Uterus (tissue), 2 donors: ENCODE data around the gene P2RX4.

Experiments
- POLR2A ChIP-seq, 2 donors: fragments of 450-650 bp; IDR thresholded peaks; one replicate each; pipeline ENCODE4 v1.6.1; 2016; ENCODE audit warnings: antibody characterized with exemption in 2 of 2, mild to moderate bottlenecking in 1 of 2, moderate library complexity in 1 of 2
- TF ChIP-seq, protein P1 (sequence below), 4 experiments: fragments of 200-600 bp in 2 of 4; fragments of 450-650 bp in 2 of 4; sonication (generic) in 2 of 4; IDR thresholded peaks; one replicate each; pipeline ENCODE4 v1.5.1; 2016 to 2019; ENCODE audit warnings: antibody characterized with exemption in 4 of 4, mild to moderate bottlenecking in 2 of 4, moderate library complexity in 1 of 4

DNA sequence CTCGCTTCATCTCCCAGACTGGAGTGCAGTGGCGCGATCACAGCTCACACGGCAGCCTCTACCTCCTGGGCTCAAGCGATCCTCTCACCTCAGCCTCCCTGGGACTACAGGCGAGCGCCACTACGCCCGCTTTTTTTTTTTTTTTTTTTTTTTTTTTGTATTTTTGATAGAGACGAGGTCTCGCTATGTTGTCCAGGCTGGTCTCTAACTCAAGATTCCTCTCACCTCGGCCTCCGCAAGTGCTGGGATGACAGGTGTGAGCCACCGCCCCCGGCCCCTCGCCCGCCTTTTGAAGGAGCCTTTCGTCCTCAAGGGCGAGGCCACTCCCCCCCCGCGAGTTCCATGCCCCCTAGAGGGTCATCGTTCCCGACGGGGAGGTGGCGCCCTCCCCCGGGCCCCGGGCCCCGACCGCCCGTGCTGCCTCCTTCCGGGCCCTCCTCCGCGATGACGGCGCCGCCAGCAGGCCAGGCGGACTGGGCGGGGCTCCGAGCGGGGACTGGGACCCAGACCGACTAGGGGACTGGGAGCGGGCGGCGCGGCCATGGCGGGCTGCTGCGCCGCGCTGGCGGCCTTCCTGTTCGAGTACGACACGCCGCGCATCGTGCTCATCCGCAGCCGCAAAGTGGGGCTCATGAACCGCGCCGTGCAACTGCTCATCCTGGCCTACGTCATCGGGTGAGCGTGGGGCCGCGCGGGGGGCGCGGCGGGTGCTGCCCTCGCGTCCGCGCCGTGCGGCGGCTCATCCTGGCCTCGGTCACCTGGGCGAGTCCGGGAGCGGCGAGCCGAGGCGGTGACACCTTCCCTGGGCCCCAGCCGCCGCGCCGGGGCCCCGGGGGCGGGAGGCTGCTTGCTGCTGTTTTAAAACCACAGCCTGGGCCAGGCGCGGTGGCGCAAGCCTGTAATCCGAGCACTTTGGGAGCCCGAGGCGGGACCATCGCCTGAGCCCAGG, at the start of gene P2RX4:
- TF ChIP-seq, protein P1, sequence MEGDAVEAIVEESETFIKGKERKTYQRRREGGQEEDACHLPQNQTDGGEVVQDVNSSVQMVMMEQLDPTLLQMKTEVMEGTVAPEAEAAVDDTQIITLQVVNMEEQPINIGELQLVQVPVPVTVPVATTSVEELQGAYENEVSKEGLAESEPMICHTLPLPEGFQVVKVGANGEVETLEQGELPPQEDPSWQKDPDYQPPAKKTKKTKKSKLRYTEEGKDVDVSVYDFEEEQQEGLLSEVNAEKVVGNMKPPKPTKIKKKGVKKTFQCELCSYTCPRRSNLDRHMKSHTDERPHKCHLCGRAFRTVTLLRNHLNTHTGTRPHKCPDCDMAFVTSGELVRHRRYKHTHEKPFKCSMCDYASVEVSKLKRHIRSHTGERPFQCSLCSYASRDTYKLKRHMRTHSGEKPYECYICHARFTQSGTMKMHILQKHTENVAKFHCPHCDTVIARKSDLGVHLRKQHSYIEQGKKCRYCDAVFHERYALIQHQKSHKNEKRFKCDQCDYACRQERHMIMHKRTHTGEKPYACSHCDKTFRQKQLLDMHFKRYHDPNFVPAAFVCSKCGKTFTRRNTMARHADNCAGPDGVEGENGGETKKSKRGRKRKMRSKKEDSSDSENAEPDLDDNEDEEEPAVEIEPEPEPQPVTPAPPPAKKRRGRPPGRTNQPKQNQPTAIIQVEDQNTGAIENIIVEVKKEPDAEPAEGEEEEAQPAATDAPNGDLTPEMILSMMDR (IDR thresholded peaks at IDR 0.05): peak in 3 of 4 experiments; percentile 21 to 33 (median 27)
- TF ChIP-seq POLR2A (IDR thresholded peaks at IDR 0.05): peak; percentile 61 to 96
